Measurements from ENCODE around the gene SLC25A19. TPM values are rescaled to one million over a fixed set of nuclear protein-coding genes. Genes with fewer than 3 reads are reported as not detected.

SLC25A19 gene
- total and polyA plus RNA-seq, 10 of the 15 experiments (the other 5 are each of a cell fraction or from before 2014, with no cell fraction given): 32.9 to 91.6 (median 53.7) TPM

- TF ChIP-seq TAF1 (IDR thresholded peaks at IDR 0.05; ENCODE audit: borderline replicate concordance, low read depth, low read length) (no peak), POLR2AphosphoS5 (IDR thresholded peaks at IDR 0.05; ENCODE audit: low read length) (no peak), POU2F2 (IDR thresholded peaks at IDR 0.05; ENCODE audit: borderline replicate concordance, low read depth, low read length) (0 out of 3 replicates have a peak, but pooled peaks have one; percentile 9), CBX3 (IDR thresholded peaks at IDR 0.05; ENCODE audit: borderline replicate concordance, low read depth) (no peak), NR2C1 (IDR thresholded peaks at IDR 0.05) (no peak), ZNF687 (IDR thresholded peaks at IDR 0.05) (peak; percentile 63; the same call in 1 of the 2 replicates), ZBTB11 (CRISPR knock-in tag; IDR thresholded peaks at IDR 0.05) (no peak), MXI1 (IDR thresholded peaks at IDR 0.05; ENCODE audit: low read depth, low read length) (no peak; the same call in 1 of the 2 replicates), BCL11A (IDR thresholded peaks at IDR 0.05; ENCODE audit: low read depth, low read length) (peak; percentile 67), TCF12 (IDR thresholded peaks at IDR 0.05; ENCODE audit: low read depth, low read length) (no peak), MYB (IDR thresholded peaks at IDR 0.05; ENCODE audit: borderline replicate concordance, low read depth, low read length) (no peak)
- TF ChIP-seq, protein P1, sequence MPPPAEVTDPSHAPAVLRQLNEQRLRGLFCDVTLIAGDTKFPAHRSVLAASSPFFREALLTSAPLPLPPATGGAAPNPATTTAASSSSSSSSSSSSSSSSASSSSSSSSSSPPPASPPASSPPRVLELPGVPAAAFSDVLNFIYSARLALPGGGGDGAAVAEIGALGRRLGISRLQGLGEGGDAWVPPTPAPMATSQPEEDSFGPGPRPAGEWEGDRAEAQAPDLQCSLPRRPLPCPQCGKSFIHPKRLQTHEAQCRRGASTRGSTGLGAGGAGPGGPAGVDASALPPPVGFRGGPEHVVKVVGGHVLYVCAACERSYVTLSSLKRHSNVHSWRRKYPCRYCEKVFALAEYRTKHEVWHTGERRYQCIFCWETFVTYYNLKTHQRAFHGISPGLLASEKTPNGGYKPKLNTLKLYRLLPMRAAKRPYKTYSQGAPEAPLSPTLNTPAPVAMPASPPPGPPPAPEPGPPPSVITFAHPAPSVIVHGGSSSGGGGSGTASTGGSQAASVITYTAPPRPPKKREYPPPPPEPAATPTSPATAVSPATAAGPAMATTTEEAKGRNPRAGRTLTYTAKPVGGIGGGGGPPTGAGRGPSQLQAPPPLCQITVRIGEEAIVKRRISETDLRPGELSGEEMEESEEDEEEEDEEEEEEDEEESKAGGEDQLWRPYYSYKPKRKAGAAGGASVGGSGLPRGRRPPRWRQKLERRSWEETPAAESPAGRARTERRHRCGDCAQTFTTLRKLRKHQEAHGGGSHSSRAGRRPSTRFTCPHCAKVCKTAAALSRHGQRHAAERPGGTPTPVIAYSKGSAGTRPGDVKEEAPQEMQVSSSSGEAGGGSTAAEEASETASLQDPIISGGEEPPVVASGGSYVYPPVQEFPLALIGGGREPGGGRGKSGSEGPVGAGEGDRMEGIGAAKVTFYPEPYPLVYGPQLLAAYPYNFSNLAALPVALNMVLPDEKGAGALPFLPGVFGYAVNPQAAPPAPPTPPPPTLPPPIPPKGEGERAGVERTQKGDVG (CRISPR knock-in tag; IDR thresholded peaks at IDR 0.05): no peak
- TF ChIP-seq, protein P2, sequence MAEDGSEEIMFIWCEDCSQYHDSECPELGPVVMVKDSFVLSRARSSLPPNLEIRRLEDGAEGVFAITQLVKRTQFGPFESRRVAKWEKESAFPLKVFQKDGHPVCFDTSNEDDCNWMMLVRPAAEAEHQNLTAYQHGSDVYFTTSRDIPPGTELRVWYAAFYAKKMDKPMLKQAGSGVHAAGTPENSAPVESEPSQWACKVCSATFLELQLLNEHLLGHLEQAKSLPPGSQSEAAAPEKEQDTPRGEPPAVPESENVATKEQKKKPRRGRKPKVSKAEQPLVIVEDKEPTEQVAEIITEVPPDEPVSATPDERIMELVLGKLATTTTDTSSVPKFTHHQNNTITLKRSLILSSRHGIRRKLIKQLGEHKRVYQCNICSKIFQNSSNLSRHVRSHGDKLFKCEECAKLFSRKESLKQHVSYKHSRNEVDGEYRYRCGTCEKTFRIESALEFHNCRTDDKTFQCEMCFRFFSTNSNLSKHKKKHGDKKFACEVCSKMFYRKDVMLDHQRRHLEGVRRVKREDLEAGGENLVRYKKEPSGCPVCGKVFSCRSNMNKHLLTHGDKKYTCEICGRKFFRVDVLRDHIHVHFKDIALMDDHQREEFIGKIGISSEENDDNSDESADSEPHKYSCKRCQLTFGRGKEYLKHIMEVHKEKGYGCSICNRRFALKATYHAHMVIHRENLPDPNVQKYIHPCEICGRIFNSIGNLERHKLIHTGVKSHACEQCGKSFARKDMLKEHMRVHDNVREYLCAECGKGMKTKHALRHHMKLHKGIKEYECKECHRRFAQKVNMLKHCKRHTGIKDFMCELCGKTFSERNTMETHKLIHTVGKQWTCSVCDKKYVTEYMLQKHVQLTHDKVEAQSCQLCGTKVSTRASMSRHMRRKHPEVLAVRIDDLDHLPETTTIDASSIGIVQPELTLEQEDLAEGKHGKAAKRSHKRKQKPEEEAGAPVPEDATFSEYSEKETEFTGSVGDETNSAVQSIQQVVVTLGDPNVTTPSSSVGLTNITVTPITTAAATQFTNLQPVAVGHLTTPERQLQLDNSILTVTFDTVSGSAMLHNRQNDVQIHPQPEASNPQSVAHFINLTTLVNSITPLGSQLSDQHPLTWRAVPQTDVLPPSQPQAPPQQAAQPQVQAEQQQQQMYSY (CRISPR knock-in tag; IDR thresholded peaks at IDR 0.05): no peak
These were observed 26.5 kb upstream of the SLC25A19 start (continued) for GRCh38 chr17:75315541-75316243.

All from GM12878 (cell line).